HG03439 (cell line): ENCODE data around the gene STAMBPL1.
A peak's percentile ranks its signal among the peaks of the same experiment; 100 is the strongest.
"Not testable (repeated sequence)": the region's sequence is repeated elsewhere in the genome, so short reads cannot be mapped to it uniquely, and the experiment has no call there.

Experiments used
- ATAC-seq: cut with Tn5 transposase; IDR thresholded peaks from one replicate; pipeline ENCODE4 v1.9.1; 2021; ENCODE audit warnings: mild to moderate bottlenecking, moderate library complexity; ENCODE audit not compliant: unreplicated experiment

Gene STAMBPL1

GRCh38 chr10:88916986-88917385 is 36.9 kb downstream of the STAMBPL1 start:
- no peak for ATAC-seq

- no peak for ATAC-seq
Observed at GRCh38 chr10:88918191-88918905, 38.3 kb downstream of the STAMBPL1 start.

- no peak for ATAC-seq
Observed at GRCh38 chr10:88919041-88919440, 39.0 kb downstream of the STAMBPL1 start.

GRCh38 chr10:88920198-88920597 is 40.2 kb downstream of the STAMBPL1 start:
- no peak for ATAC-seq

GRCh38 chr10:88920986-88921593 is 41.0 kb downstream of the STAMBPL1 start:
- no peak for ATAC-seq

- no peak for ATAC-seq
Observed at GRCh38 chr10:88922041-88922440, 42.0 kb downstream of the STAMBPL1 start.

GRCh38 chr10:88923520-88923919 is 43.5 kb downstream of the STAMBPL1 start:
- ATAC-seq, result no peak

GRCh38 chr10:88926566-88927415 is 46.7 kb downstream of the STAMBPL1 start:
- no peak for ATAC-seq

GRCh38 chr10:88927416-88927690 is 47.3 kb downstream of the STAMBPL1 start:
- no peak for ATAC-seq

- ATAC-seq, result no peak
Observed at GRCh38 chr10:88928254-88928653, 48.2 kb downstream of the STAMBPL1 start.

- ATAC-seq, result no peak
Observed at GRCh38 chr10:88931548-88931947, 51.5 kb downstream of the STAMBPL1 start.

- ATAC-seq, result not testable (repeated sequence)
Observed at GRCh38 chr10:88932029-88932428, 52.0 kb downstream of the STAMBPL1 start.

- ATAC-seq, result peak; percentile 68
Observed at GRCh38 chr10:88932539-88933256, 52.7 kb downstream of the STAMBPL1 start.

- no peak for ATAC-seq
Observed at GRCh38 chr10:88933564-88933963, 53.5 kb downstream of the STAMBPL1 start.

GRCh38 chr10:88934900-88935672 is 55.0 kb downstream of the STAMBPL1 start:
- no peak for ATAC-seq

GRCh38 chr10:88936656-88937055 is 56.6 kb downstream of the STAMBPL1 start:
- ATAC-seq, result no peak

- ATAC-seq, result no peak
Observed at GRCh38 chr10:88938039-88938438, 58.0 kb downstream of the STAMBPL1 start.

GRCh38 chr10:88938938-88939337 is 58.9 kb downstream of the STAMBPL1 start:
- ATAC-seq, result no peak

GRCh38 chr10:88941026-88941425 is 61.0 kb downstream of the STAMBPL1 start:
- ATAC-seq, result no peak

- no peak for ATAC-seq
Observed at GRCh38 chr10:88943778-88944177, 63.7 kb downstream of the STAMBPL1 start.

GRCh38 chr10:88944813-88945212 is 64.8 kb downstream of the STAMBPL1 start:
- ATAC-seq, result no peak
